ENCODE results near the gene GMDS. TPM values are rescaled to one million over a fixed set of nuclear protein-coding genes. Genes with fewer than 3 reads are reported as not detected.

GMDS gene
- total RNA-seq, 1 experiment from 2014 or later: 35.0 TPM

GRCh38 chr6:1777921-1778685 is 467.3 kb downstream of the GMDS start (continued):
- no peak for TF ChIP-seq E2F1 (CRISPR knock-in tag; IDR thresholded peaks at IDR 0.05)
- TF ChIP-seq TP53 (CRISPR knock-in tag; IDR thresholded peaks at IDR 0.05): no peak
- TF ChIP-seq NFYB (CRISPR knock-in tag; conservative IDR thresholded peaks at IDR 0.05; ENCODE audit: low read depth): no peak
- TF ChIP-seq HMGA2 (CRISPR knock-in tag; IDR thresholded peaks at IDR 0.05): no peak
- TF ChIP-seq ELF4 (CRISPR knock-in tag; IDR thresholded peaks at IDR 0.05; ENCODE audit: low read depth): no peak
- TF ChIP-seq SMAD4 (CRISPR knock-in tag; IDR thresholded peaks at IDR 0.05): no peak
- TF ChIP-seq E2F4 (CRISPR knock-in tag; IDR thresholded peaks at IDR 0.05; ENCODE audit: borderline replicate concordance, low read depth): no peak
- TF ChIP-seq CREB1 (CRISPR knock-in tag; IDR thresholded peaks at IDR 0.05): no peak
- TF ChIP-seq ZNF396 (CRISPR knock-in tag; IDR thresholded peaks at IDR 0.05; ENCODE audit: borderline replicate concordance): no peak
- no peak for TF ChIP-seq JUN (CRISPR knock-in tag; IDR thresholded peaks at IDR 0.05)

GRCh38 chr6:1775441-1775840 is 470.0 kb downstream of the GMDS start:
- no peak overlapping the region for H3K27ac Mint-ChIP-seq
- ATAC-seq (no peak), DNase-seq (ENCODE audit: low spot score) (no peak)
- TF ChIP-seq ZMAT4 (CRISPR knock-in tag; IDR thresholded peaks at IDR 0.05): no peak
- TF ChIP-seq ATF2 (CRISPR knock-in tag; IDR thresholded peaks at IDR 0.05; ENCODE audit: borderline replicate concordance, low read depth): no peak
- no peak for TF ChIP-seq MYBL2 (CRISPR knock-in tag; IDR thresholded peaks at IDR 0.05)
- no peak for TF ChIP-seq ATF6 (CRISPR knock-in tag; IDR thresholded peaks at IDR 0.05)
- no peak for TF ChIP-seq ZNF425 (CRISPR knock-in tag; conservative IDR thresholded peaks at IDR 0.05)
- no peak for TF ChIP-seq E2F5 (CRISPR knock-in tag; IDR thresholded peaks at IDR 0.05)
- no peak for TF ChIP-seq ZNF121 (CRISPR knock-in tag; IDR thresholded peaks at IDR 0.05)
- H3K27me3 Mint-ChIP-seq (ENCODE audit: low read depth): no peaks in the 10 kb centered on the region
- no peaks in the 10 kb centered on the region for H3K36me3 Mint-ChIP-seq
- H3K9me3 Mint-ChIP-seq: no peaks in the 10 kb centered on the region
- H3K4me1 Mint-ChIP-seq: peaks cover 4% of the 10 kb centered on the region
- ChIA-PET POLR2A (no interaction called here), CTCF (no interaction called here)
- H3K4me3 Mint-ChIP-seq: no peak overlapping the region

Data from WTC11 (cell line).